Measurements from ENCODE around the gene HNF4A.
A peak's percentile ranks its signal among the peaks of the same experiment; 100 is the strongest.
"Not testable (repeated sequence)": the region's sequence is repeated elsewhere in the genome, so short reads cannot be mapped to it uniquely, and the experiment has no call there.

Gene HNF4A

DNA sequence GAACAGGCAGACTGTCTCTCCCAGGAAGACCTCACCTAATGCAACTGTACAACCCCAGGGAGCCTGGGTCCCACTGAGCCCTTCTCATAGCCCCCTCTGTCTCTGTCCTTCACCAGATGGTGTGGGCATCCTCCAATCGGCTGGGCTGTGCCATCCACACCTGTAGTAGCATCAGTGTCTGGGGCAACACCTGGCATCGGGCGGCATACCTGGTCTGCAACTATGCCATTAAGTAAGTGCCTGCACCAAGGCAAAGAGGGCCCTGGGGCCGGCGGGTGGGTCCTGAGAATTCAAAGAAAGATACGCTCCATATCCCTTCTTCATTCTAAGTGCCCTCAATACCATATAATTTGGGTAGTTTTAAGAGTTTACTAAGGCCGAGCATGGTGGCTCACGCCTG is 10.4 kb upstream of the HNF4A start:
- no peak for DNase-seq (ENCODE audit: low read depth)

DNA sequence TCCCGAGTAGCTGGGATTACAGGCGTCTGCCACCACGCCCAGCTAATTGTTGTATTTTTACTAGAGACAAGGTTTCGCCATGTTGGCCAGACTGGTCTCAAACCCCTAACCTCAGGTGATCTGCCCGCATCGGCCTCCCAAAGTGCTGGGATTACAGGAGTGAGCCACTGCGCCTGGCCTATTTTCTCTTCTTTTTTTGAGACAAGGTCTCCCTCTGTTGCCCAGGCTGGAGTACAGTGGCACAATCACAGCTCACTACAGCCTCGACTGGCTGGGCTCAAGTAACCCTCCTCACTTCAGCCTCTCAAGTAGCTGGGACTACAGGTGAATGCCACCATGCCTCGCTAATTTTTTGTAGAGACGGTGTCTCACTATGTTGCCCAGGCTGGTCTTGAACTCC is 9.6 kb upstream of the HNF4A start:
- not testable (repeated sequence) for DNase-seq (ENCODE audit: low read depth)

DNA sequence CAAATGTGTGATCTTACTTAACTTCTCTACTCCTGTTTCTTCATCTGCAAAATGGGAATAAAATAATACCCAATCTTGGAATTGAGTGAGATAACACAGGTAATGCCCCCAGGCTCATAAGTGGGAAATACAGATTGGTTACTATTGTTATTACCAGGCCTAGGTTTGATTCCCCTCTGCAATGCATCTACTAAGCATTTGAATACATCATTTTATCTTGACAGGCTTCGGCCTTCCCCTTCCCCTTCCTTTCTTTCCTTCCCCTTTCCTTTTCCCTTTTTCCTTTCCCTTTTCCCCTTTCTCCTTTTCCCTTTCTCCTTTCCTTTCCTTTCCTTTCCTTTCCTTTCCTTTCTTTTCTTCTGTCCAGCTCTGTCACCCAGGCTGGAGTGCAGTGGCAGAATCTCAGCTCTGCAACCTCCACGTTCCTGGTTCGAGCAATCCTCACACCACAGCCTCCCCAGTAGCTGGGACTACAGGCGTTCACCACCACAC is 7.3 kb upstream of the HNF4A start:
- DNase-seq (ENCODE audit: low read depth), result no peak

DNA sequence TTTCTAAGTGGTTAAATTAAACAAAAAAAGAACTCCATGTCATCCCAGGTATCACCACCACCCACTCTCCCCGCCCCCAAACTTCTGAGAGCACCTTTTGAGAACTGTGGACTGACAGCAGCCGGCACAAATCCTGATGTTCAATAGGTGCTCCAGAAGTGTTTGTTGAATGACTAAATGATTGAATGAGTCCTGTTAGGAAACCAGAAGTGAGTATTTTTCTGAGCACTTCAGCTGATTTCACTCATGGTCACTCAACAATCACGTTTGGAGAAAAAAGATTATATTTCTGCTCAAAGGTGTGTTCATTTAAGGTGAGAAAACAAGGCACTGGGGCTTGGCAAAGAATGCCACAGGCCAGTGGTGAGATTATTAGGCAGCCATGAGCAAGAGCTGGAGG is 6.2 kb upstream of the HNF4A start:
- DNase-seq (ENCODE audit: low read depth), result no peak

DNA sequence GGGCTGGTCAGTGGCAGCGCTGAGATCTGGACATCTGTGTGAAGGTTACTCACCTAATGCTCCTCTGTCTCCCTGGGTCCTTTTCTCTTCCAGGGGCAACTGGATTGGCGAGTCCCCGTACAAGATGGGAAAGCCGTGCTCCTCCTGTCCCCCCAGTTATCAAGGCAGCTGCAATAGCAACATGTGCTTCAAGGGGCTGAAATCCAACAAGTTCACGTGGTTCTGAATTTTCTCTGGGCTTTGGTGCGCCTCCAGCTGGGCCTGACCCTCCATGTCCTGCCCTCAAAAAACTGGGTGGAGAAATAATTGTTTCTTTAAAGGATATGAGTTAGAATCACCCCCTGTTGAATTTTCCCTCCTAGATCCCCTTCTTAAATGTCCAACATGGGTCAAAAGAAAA is 4.9 kb upstream of the HNF4A start:
- no peak for DNase-seq (ENCODE audit: low read depth)

DNA sequence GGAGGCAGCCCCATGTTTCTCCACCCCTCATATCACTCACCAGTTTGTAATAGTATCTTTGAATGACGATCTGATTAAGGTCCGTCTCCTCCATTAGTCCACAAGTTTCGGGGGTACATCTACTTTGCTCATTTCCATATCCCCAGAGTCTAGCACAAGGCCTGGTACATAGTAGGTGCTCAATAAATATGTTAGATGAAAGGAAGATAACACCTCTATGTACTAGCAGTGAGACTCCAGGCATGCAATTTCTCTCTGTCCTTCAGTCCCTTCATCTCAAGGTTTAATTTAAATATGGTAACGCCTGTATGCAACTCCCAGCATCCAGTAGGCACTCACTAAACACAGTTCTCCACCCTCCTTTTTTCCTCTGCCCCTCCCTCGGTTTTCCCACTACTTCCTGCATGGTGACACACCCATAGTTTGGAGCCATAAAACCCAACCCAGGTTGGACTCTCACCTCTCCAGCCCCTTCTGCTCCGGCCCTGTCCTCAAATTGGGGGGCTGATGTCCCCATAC is 461 bp upstream of the HNF4A start:
- DNase-seq (ENCODE audit: low read depth), result no peak

- no peak for DNase-seq (ENCODE audit: low read depth)
Observed at GRCh38 chr20:44356353-44356723, 839 bp downstream of the HNF4A start.

DNA sequence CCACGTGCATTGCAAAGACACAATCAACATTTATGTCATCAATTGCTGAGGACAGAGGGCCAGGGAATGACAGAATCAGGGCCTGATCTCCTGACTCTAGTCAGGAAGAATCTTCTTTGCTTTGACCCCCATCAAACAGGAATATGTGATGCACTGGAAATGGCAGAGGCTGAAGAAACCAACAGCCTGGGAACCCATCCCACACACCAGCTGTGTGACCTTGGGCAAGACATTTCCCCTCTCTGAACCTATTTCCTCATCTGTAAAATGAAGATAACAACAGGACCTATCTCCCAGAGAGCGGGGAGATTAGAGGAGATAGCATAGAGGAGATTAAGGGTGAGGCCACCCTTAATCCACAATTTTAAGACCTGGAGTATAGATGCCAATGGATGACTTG is 1.5 kb downstream of the HNF4A start:
- no peak for DNase-seq (ENCODE audit: low read depth)

DNA sequence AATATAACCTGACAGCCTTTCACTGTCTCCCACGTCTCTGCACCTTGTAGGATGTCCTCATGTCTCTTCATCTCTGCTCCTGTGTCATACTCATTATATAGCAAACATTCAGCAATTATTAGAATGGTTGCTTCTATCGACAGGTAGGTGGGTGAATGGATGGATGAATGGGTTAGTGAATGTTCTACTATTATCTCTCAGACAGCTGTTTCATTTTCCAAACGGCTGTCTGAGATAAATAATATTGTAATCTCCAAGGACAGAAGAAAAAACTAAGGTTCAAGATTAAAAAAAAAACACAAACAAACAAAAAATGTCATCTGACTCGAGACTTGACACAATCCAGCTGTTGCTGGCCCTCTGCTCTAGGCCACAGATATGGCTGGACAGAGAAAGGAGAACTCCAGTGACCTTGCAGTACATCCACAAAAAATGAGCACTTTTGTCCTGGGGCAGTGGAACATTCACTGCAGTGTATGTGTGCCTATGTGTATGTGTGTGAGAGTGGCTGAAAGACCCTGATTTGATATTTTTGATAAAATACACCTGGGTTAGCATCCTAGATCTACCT is 2.1 kb downstream of the HNF4A start:
- DNase-seq (ENCODE audit: low read depth), result no peak

GRCh38 chr20:44358776-44359175 is 3.3 kb downstream of the HNF4A start:
- no peak for DNase-seq (ENCODE audit: low read depth)

DNA sequence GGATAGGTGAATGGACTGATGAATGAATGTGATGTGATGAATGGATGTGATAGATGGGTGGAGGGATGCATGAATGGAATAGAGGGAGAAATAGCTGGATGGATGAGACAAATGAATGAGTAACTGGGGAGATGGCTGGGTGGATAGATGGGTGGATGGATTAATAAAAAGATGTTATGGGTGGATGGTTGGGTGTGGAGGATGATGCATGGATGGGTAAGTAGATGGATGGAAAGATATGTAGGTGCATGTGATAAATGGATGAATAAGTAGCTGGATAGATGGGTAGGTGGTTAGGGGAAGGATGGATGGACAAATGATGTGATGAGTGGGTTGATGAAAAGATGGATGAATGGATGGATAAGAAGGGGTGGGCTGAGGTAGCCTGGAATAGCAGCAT is 4.7 kb downstream of the HNF4A start:
- no peak for DNase-seq (ENCODE audit: low read depth)

GRCh38 chr20:44361021-44361420 is 5.5 kb downstream of the HNF4A start:
- DNase-seq (ENCODE audit: low read depth), result no peak

GRCh38 chr20:44362466-44362940 is 7.0 kb downstream of the HNF4A start:
- no peak for DNase-seq (ENCODE audit: low read depth)

DNA sequence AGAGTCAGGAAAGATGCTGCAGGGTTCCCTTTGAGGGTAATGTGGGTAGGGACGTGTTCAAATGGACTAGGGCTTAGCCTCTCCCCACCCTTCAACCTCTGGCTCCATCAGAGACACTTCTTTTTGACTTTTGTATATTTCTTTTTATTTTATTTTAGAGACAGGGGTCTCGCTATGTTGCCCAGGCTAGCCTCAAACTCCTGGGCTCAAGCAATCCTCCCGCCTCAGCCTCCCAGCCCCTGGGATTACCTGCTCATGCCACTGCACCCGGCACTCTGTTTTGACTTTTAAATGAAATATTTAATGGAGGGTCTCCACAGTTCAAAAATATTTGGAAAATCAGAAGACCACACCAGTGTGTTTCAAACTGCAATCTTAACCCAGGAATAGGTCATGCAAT is 8.6 kb downstream of the HNF4A start:
- DNase-seq (ENCODE audit: low read depth), result no peak

DNA sequence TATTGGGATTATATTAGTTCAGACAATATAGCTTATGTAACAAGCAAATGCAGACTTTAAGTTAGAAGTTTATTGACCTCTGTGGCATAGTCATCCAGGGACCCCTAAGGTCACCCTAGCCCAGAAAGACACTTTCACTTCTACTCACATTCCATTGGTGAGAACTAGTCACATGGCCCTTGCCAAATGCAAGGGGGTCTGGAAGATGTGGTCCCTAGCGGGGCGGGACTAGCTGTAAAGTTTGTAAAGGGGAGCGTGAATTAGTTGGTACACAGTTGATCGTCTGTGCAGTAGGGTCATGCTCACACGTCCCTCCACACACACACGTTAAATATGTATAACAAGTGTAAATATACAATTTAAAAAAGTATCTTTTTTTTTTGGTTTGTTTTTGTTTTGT is 9.3 kb downstream of the HNF4A start:
- no peak for DNase-seq (ENCODE audit: low read depth)

DNA sequence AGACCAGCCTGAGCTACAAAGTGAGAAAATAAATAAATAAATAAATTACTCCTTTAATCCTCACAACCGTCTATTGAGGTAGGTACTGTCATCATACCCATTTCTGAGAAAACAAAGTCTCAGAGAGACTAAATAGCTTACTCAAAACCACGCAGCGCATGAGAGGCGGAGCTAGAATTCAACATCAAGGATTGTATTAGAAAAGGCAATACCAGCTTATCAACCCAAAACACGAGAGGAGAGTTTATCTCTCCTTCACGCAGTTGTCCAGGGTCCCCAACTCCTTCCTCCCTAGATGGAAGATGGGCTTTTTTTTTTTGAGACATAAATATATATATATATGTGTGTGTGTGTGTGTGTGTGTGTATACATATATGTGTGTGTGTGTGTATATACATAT is 12.2 kb downstream of the HNF4A start:
- no peak for DNase-seq (ENCODE audit: low read depth)

GRCh38 chr20:44370639-44371218 is 15.2 kb downstream of the HNF4A start:
- DNase-seq (ENCODE audit: low read depth), result no peak

- DNase-seq (ENCODE audit: low read depth), result no peak
Observed at GRCh38 chr20:44382641-44383040, 27.1 kb downstream of the HNF4A start.

GRCh38 chr20:44384423-44385027 is 29.0 kb downstream of the HNF4A start:
- peak; percentile 79 for DNase-seq (ENCODE audit: low read depth)

GRCh38 chr20:44388466-44389023 is 33.0 kb downstream of the HNF4A start:
- peak; percentile 50 for DNase-seq (ENCODE audit: low read depth)

- no peak for DNase-seq (ENCODE audit: low read depth)
Observed at GRCh38 chr20:44389871-44390270, 34.4 kb downstream of the HNF4A start.

DNA sequence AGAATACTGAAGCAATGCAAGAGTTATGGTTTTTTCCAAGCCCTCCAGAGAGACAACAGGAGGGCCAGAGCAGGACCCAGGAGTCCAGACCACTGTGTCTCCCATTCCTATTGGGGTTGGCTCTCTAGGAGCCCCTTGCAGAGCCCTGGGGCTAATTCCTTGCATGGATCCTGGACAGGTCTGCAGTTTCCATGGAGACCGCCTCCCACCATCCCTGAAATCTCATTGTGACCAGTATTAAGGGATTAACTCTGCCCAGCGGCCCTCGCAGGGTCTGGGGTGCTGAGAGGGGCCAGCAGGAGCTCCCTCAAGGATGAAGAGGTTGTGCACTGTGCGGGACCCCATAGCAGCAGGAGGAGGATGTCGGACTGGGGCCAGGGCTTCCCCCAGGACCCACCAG is 34.8 kb downstream of the HNF4A start:
- no peak for DNase-seq (ENCODE audit: low read depth)

DNA sequence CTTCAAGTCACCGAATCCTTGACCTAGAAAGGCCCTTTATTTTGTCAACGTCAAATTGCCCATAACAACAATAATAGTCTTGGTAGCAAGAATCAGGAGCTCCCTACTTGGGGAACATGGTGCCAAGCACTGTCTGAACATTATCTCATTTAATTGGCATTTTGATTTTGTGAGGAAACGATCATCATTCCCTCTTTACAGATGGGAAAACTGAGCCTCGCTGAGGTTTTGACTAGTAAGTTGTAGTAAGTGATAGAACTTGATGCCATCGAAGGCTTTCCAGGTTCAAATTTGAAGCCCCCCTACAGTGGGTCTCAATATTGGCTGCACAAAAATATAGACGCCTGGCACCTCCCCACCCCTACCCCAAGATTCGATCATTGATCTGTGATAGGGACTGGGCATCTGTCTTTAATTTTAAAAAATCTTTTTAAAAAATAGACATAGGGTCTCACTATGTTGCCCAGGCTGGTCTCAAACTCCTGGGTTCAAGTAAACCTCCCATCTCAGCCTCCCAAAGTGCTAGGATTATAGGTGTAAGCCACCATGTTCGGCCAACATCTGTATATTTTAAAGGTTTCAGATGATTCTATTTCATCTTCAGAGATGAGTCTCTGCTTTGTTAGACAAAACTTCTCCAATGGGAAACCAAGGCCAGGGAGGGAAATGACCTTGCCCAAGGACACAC is 36.7 kb downstream of the HNF4A start:
- no peak for DNase-seq (ENCODE audit: low read depth)
